Right lobe of liver (tissue), 4 donors: ENCODE results near the gene SLC17A8.

Source experiments
- POLR2A ChIP-seq: fragments of 450-650 bp; IDR thresholded peaks from one replicate; pipeline ENCODE4 v1.6.1; 2017; ENCODE audit warnings: antibody characterized with exemption, mild to moderate bottlenecking
- TF ChIP-seq, protein P1 (sequence below), 4 donors: fragments of 200-600 bp in 3 of 4; fragments of 450-650 bp in 1 of 4; IDR thresholded peaks; one replicate each; pipeline versions ENCODE4 v1.5.1 to v1.8.0; 2016 to 2022; ENCODE audit warnings: antibody characterized with exemption in 4 of 4, mild to moderate bottlenecking in 2 of 4
- donor health status: DM: no; HTN: no; CAD: no.
- donor health status: DM: no; HTN: no; CAD: no.
- donor health status: DM: no; HTN: yes; CAD: no.

DNA sequence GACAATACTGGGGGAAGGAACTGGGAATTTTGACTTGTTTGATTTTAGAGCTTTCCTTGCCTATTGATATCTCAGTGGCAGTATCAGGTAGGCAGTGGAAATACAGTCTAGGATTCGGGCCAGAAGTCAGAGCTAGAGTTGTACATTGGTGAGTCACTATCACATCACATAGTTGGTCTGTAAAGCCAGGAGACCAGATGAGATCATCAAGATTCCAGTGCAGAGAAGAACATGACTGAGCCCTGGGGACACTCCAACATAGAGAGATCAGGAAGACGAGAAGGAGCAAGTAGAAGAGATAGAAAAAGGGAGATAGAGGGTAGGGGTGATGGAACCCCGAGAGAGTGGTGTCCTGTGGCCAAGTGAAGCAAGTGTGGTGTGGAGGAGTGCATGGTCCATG is 70.2 kb downstream of the SLC17A8 start:
- TF ChIP-seq, protein P1, sequence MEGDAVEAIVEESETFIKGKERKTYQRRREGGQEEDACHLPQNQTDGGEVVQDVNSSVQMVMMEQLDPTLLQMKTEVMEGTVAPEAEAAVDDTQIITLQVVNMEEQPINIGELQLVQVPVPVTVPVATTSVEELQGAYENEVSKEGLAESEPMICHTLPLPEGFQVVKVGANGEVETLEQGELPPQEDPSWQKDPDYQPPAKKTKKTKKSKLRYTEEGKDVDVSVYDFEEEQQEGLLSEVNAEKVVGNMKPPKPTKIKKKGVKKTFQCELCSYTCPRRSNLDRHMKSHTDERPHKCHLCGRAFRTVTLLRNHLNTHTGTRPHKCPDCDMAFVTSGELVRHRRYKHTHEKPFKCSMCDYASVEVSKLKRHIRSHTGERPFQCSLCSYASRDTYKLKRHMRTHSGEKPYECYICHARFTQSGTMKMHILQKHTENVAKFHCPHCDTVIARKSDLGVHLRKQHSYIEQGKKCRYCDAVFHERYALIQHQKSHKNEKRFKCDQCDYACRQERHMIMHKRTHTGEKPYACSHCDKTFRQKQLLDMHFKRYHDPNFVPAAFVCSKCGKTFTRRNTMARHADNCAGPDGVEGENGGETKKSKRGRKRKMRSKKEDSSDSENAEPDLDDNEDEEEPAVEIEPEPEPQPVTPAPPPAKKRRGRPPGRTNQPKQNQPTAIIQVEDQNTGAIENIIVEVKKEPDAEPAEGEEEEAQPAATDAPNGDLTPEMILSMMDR (IDR thresholded peaks at IDR 0.05) = no peak
- TF ChIP-seq POLR2A = no peak
